Suprapubic skin (tissue), 4 donors: ENCODE measurements around the gene ANG. TPM values are rescaled to one million over a fixed set of nuclear protein-coding genes. Genes with fewer than 3 reads are reported as not detected.

Source experiments
- DNase-seq, 2 donors: peaks; one replicate each; pipeline ENCODE4 v3.0.0-alpha.2; 2019; ENCODE audit warnings: low spot score in 2 of 2
- H3K27ac ChIP-seq: fragments of 200-600 bp; sonication (generic); one replicate; pipeline ENCODE4 v1.5.1; 2019
- H3K27me3 ChIP-seq: fragments of 200-600 bp; sonication (generic); one replicate; pipeline ENCODE4 v1.5.1; 2019
- H3K36me3 ChIP-seq: fragments of 200-600 bp; sonication (generic); one replicate; pipeline ENCODE4 v1.5.1; 2019
- H3K4me1 ChIP-seq: fragments of 200-600 bp; sonication (generic); one replicate; pipeline ENCODE4 v1.5.1; 2019
- H3K4me3 ChIP-seq: fragments of 200-600 bp; sonication (generic); one replicate; pipeline ENCODE4 v1.5.1; 2019; ENCODE audit warnings: mild to moderate bottlenecking
- H3K9me3 ChIP-seq: fragments of 200-600 bp; sonication (generic); one replicate; pipeline ENCODE4 v1.5.1; 2019
- EP300 ChIP-seq: sonication (generic); formaldehyde crosslinking; IDR thresholded peaks from one replicate; pipeline ENCODE4 v1.6.1; 2017; ENCODE audit warnings: antibody characterized with exemption
- POLR2A ChIP-seq, 2 donors: fragments of 450-650 bp; IDR thresholded peaks; one replicate each; pipeline ENCODE4 v1.6.1; 2017; ENCODE audit warnings: antibody characterized with exemption in 2 of 2, mild to moderate bottlenecking in 2 of 2, moderate library complexity in 2 of 2
- POLR2AphosphoS5 ChIP-seq, 3 donors: sonication (generic); formaldehyde crosslinking; IDR thresholded peaks; one replicate each; pipeline ENCODE4 v1.6.1; 2017; ENCODE audit warnings: antibody characterized with exemption in 3 of 3
- WGBS: methylation state at CpG from one replicate; pipeline ENCODE4 v1.1.5; 2018; 5-methylcytosine and 5-hydroxymethylcytosine counted together
- total RNA-seq, 4 donors: library from RNA; depleted of rRNA; stranded (reverse); fragments of >200 nt; gene quantifications; one replicate each; pipeline ENCODE4 v1.1.0, GENCODE V29; 2016
- TF ChIP-seq, protein P1 (sequence below), 2 donors: fragments of 200-600 bp in 1 of 2; fragments of 450-650 bp in 1 of 2; sonication (generic) in 1 of 2; IDR thresholded peaks; one replicate each; pipeline ENCODE4 v1.5.1; 2016 to 2019; ENCODE audit warnings: antibody characterized with exemption in 2 of 2, mild to moderate bottlenecking in 1 of 2, moderate library complexity in 1 of 2

The ANG gene
- total RNA-seq, 4 donors from 2014 or later: 19.3 to 46.9 (median 27.1) TPM

DNA sequence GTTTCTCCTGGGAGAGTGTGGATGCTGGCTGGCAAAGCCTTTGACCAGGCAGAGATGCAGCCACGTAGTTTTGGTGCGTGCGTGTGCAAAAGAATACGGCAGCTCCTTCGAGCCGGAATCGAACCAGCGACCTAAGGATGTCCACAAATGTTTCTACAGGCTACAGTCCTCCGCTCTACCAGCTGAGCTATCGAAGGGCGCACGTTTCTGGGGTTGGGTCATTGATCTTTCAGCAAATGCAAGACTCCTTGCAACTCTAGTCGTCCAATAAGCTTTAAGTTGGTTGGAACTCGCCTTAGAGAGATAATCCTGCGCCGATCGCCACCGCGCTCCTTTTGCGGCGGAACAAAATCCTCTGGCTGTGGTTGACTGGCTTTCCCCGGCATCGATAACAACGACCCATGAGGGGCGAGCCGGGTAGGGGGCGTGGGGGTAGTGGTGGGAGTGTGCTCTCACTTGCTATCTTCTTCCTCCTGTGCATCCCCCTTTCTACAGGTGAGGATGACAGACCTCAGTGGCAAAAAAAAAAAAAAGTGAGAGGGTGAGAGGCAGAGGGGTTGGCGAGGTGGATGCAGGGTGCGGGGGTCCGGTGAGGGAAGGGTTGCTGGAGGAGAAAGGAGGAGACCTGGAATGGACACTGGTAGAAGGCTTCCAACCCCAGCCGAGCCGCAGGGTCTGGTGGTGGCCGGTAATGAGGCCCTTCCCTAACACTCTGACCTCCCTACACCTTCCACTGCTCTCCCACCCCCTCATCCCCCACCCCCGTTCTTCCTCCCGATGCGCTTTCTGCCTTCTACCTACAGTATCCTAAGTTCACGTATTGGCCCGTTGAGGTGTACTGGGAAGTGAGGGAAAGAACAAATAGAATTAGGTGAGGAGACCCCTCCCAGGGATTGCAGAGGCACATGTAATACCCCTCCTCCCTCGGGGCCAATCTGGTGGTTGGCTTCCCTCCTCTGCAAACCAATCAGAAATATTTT is 35.3 kb upstream of the ANG start:
- H3K36me3 ChIP-seq: no peaks in the 10 kb centered on the region
- H3K27ac ChIP-seq: no peak overlapping the region
- no peak for DNase-seq
- H3K9me3 ChIP-seq: no peaks in the 10 kb centered on the region
- no peak for TF ChIP-seq POLR2AphosphoS5 (IDR thresholded peaks at IDR 0.05)
- TF ChIP-seq, protein P1, sequence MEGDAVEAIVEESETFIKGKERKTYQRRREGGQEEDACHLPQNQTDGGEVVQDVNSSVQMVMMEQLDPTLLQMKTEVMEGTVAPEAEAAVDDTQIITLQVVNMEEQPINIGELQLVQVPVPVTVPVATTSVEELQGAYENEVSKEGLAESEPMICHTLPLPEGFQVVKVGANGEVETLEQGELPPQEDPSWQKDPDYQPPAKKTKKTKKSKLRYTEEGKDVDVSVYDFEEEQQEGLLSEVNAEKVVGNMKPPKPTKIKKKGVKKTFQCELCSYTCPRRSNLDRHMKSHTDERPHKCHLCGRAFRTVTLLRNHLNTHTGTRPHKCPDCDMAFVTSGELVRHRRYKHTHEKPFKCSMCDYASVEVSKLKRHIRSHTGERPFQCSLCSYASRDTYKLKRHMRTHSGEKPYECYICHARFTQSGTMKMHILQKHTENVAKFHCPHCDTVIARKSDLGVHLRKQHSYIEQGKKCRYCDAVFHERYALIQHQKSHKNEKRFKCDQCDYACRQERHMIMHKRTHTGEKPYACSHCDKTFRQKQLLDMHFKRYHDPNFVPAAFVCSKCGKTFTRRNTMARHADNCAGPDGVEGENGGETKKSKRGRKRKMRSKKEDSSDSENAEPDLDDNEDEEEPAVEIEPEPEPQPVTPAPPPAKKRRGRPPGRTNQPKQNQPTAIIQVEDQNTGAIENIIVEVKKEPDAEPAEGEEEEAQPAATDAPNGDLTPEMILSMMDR (IDR thresholded peaks at IDR 0.05): no peak
- TF ChIP-seq POLR2A (IDR thresholded peaks at IDR 0.05): no peak
- TF ChIP-seq EP300: no peak
- H3K4me3 ChIP-seq: no peak overlapping the region
- 5% methylated on average over 35 of the region's 39 CpGs for WGBS
- peaks cover 4% of the 10 kb centered on the region for H3K4me1 ChIP-seq
- peaks cover 82% of the 10 kb centered on the region for H3K27me3 ChIP-seq

DNA sequence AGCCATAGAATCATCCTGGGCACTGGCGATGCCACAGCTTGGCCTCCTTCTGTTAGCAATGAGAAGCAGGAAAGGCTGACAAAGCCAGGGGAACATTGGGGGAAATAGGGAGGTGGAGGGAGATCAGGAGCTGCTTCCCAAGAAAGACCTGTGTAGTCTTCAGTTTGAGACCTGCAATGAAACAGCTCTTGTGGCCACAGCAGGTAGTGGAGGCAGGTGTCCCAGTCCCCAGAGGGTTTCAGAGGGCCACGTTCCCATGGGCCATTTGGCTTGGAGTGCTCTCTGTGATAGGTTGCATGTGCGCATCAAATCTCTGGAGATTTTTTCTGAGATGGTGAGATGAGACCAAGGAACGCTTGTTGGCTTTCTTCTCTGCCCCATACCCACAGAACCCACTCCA is 32.7 kb upstream of the ANG start:
- no peak overlapping the region for H3K4me3 ChIP-seq
- no peak overlapping the region for H3K27ac ChIP-seq
- 93% methylated on average over 4 of the region's 4 CpGs for WGBS
- TF ChIP-seq, protein P1 (IDR thresholded peaks at IDR 0.05): no peak
- TF ChIP-seq POLR2A (IDR thresholded peaks at IDR 0.05): no peak
- TF ChIP-seq POLR2AphosphoS5 (IDR thresholded peaks at IDR 0.05): no peak
- no peak for TF ChIP-seq EP300
- H3K9me3 ChIP-seq: no peaks in the 10 kb centered on the region
- H3K4me1 ChIP-seq: peaks cover 4% of the 10 kb centered on the region
- no peaks in the 10 kb centered on the region for H3K36me3 ChIP-seq
- H3K27me3 ChIP-seq: peaks cover 96% of the 10 kb centered on the region
- no peak for DNase-seq

DNA sequence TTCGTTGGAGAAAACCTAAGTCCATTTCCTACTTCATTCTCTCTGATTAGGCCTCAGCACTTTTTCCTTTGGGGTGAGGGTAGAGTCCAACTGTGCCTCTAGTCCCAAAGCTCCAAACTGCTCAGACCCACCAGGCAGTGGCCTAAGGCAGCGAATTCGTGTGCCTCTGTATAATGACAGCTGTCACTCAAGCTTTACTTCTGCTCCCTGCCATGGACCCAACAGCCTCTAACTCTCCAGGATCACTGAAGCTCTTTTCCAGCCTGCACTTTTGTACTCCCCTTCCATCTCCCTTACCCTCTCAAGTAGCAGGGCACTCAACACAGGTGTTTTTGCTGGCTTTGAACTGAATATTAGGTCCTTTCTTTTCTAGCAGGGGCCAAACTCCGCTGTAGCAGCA is 32.3 kb upstream of the ANG start:
- H3K36me3 ChIP-seq: no peaks in the 10 kb centered on the region
- no peak for TF ChIP-seq POLR2AphosphoS5 (IDR thresholded peaks at IDR 0.05)
- no peaks in the 10 kb centered on the region for H3K9me3 ChIP-seq
- no peak for DNase-seq
- no peak overlapping the region for H3K27ac ChIP-seq
- peaks cover 4% of the 10 kb centered on the region for H3K4me1 ChIP-seq
- no peak overlapping the region for H3K4me3 ChIP-seq
- peaks cover 92% of the 10 kb centered on the region for H3K27me3 ChIP-seq
- 82% methylated on average over 4 of the region's 4 CpGs for WGBS

DNA sequence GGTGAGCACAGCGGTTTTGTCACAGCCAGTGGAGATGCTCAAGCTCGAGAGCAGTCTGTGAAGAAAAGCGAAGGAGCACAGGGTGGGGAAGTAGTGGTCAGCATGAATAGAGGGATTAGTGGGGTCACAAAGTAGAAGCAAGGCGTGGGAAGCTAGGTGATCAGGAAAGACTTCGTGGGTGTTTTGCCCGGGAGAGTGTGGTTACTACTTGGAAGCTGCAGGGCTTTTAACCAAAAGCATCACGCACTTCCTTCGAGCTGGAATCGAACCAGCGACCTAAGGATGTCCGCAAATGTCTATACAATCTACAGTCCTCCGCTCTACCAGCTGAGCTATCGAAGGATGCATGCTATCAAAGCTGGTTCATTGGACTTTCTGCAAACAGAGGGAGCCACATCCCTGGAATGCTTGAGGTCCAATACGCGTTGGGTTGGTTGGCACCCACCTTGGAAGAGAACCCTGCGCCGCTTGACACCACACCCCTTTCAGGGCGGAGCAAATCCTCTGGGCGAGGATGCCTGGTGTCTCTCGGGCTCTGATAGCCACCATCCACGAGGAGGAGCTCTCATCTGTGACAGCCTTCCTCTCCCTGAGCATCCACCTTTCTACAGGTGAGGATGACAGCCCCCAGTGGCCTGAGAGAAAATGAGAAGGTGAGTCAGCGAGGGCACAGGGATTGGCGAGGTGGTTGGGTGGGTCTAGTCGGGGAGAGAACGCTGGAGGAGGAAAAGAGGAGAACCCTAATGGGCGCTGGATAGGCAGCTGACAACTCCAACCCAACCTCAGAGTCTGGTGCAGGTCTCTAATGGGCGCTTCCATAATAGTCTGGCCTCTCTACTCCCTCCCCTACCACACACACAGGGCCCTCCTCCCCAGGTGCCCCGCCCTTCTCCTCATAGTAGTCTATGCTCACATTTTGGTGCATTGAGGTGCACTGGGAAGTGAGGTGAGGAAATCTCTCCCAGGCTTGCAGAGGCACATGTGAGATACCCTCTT is 31.1 kb upstream of the ANG start:
- TF ChIP-seq, protein P1 (IDR thresholded peaks at IDR 0.05): no peak
- TF ChIP-seq POLR2A (IDR thresholded peaks at IDR 0.05) (no peak), POLR2AphosphoS5 (IDR thresholded peaks at IDR 0.05) (no peak), EP300 (no peak)
- no peak overlapping the region for H3K4me3 ChIP-seq
- H3K27me3 ChIP-seq: peaks cover 82% of the 10 kb centered on the region
- H3K9me3 ChIP-seq: no peaks in the 10 kb centered on the region
- no peak for DNase-seq
- no peak overlapping the region for H3K27ac ChIP-seq
- 29% methylated on average over 25 of the region's 28 CpGs for WGBS
- no peaks in the 10 kb centered on the region for H3K36me3 ChIP-seq
- H3K4me1 ChIP-seq: peaks cover 4% of the 10 kb centered on the region

DNA sequence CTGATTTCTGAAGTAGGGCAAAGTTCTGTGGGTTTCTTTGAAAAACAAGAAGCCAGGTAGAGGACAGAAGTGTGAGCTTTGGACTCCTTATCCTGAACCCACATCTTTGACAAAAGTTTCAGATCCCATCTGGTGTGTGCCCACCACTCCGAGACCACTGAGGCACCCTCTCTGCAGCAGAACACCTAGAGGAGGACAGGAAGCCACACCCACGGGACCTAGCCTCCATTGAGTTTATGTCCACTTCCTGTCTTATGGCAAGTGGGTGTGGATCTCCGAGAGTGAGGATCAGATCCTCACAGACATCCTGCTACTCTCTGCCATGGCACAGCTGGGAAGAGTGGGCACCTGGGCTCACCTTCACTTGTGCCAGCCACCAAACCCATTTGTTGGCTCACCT is 30.3 kb upstream of the ANG start:
- no peak overlapping the region for H3K4me3 ChIP-seq
- H3K27me3 ChIP-seq: peaks cover 82% of the 10 kb centered on the region
- H3K36me3 ChIP-seq: no peaks in the 10 kb centered on the region
- no peaks in the 10 kb centered on the region for H3K9me3 ChIP-seq
- WGBS: 66% methylated on average over 3 of the region's 3 CpGs
- no peak for DNase-seq
- H3K27ac ChIP-seq: no peak overlapping the region
- peaks cover 6% of the 10 kb centered on the region for H3K4me1 ChIP-seq
- TF ChIP-seq POLR2A (IDR thresholded peaks at IDR 0.05) (no peak), EP300 (no peak), POLR2AphosphoS5 (IDR thresholded peaks at IDR 0.05) (no peak)
- TF ChIP-seq, protein P1 (IDR thresholded peaks at IDR 0.05): no peak
